ENCODE data around the gene JUN.

Gene JUN

GRCh38 chr1:58768971-58769808 is 14.7 kb downstream of the JUN start:
- H3K4me3 ChIP-seq (ENCODE audit: low read length): no peak overlapping the region
- no peak for TF ChIP-seq ZNF274 (IDR thresholded peaks at IDR 0.05; ENCODE audit: low read depth, low read length)

DNA sequence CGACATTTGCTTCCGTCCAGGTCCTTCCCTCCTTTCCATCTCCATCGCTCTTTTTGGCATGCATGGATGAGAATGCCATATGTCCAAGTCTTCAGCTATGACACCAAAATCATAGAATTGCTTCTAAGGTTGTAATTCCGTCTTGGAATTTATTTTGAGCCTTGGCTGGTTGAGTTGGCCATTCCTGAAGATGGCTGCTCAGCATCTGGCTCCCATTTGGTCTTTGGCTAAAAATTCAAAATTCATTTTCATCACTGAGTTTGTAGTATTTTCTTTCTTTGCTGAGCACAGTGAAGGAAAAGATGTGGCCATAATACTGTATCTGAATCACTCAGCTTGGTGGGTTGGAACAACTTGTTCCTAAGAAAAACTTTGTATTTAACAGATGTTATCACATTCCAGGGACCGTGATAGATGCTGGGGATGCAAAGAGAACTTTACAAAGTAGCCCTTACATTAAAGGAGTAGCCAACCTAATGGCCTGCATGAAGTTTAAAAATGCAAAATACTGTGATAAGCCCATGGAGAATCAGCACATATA is 15.6 kb downstream of the JUN start:
- no peak overlapping the region for H3K4me3 ChIP-seq (ENCODE audit: low read length)
- no peak for TF ChIP-seq ZNF274 (IDR thresholded peaks at IDR 0.05; ENCODE audit: low read depth, low read length)

- no peak overlapping the region for H3K4me3 ChIP-seq (ENCODE audit: low read length)
- TF ChIP-seq ZNF274 (IDR thresholded peaks at IDR 0.05; ENCODE audit: low read depth, low read length): no peak
These were observed 16.7 kb downstream of the JUN start for GRCh38 chr1:58767143-58767542.

DNA sequence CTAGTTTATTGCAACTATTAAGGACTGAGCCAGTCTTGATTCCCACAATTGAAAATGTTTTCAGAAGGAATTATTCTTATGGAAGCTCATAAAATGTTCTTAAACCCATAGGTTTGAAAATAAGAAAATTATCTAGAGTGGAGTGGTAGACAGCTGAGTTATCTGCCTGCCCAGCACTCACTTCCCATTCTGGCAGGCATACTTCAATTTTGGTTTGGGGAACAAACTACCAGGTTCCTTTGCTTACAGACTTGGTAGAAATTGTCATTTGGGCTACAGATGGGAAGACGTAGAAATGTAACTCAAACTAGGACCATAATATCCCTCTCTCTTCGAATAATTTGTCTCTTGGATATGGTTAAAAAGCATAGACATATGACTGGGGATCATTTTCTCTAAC is 18.4 kb downstream of the JUN start:
- no peak for TF ChIP-seq ZNF274 (IDR thresholded peaks at IDR 0.05; ENCODE audit: low read depth, low read length)
- H3K4me3 ChIP-seq (ENCODE audit: low read length): no peak overlapping the region

DNA sequence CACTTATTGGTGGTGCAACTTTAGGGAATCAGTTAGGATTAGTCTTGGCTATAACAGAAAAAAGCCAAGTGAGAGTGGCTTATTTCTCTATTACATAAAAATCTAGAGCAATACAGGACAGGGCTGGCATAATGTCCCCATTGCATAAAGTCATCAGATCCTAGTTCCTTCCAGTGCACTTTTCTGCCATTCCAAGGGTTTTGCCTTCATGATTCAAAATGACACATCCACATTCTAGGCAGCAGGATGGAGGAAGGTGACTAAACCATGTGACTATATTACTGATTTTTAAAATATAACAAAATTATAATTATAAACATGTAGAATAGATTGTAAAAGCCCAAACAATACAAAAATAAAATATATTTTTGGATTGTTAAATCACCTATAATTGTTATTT is 18.8 kb downstream of the JUN start:
- no peak for TF ChIP-seq ZNF274 (IDR thresholded peaks at IDR 0.05; ENCODE audit: low read depth, low read length)

DNA sequence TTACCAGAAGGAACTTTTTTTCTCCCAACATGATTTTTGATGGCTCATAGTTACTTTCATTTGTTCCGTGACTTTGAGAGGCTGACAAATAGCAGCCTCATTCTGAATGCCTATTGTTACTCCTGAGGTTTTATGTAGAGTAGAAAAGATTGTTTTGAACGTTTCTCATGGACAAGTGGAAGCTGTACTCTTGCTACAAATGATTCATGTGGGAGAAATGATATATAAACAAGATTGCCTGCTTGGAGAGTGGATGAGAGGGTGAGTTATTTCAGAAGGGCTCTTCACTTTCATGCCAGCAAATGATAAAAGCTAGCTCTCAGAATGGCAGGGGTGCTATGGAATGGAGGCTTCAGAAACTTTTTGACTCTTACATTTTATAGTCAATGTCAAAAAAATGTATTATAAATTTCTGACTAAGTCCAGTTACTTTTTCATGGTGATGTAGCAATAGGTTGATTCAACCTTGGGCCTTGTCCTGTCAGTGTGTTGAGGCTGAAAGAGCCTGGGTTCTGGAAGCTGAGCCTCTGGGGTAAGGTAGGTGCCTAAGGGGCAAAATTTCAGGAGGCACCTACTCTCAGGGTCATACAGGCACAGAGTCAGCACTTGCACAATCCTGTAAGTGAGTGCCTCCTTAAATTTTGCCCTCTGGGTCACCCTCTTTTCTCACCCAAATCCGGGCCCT is 19.4 kb downstream of the JUN start:
- no peak for TF ChIP-seq ZNF274 (IDR thresholded peaks at IDR 0.05; ENCODE audit: low read depth, low read length)
- H3K4me3 ChIP-seq (ENCODE audit: low read length): no peak overlapping the region

More for the DNA sequence above, 18.8 kb downstream of the JUN start:
- H3K4me3 ChIP-seq (ENCODE audit: low read length): no peak overlapping the region

DNA sequence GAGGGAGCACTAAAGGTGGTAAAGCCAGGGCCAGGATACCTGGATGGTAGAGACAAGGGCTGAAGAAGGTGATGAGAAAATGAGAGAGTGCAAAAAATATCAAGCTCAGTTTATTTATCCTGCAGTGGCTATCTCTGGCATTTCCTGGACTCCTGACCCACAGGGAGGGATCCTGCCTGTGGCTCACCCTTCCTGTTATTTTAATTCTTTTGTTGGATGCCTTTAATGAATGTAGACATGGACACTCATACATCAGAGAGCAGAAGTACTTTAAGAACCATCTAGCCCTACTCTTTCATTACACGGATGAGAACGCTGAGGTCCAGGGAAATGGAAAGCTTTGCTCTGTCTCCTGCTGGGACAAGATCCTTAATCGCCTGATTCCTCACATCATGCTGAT is 20.6 kb downstream of the JUN start:
- no peak overlapping the region for H3K4me3 ChIP-seq (ENCODE audit: low read length)

GRCh38 chr1:58762806-58763205 is 21.0 kb downstream of the JUN start:
- no peak overlapping the region for H3K4me3 ChIP-seq (ENCODE audit: low read length)
- no peak for TF ChIP-seq ZNF274 (IDR thresholded peaks at IDR 0.05; ENCODE audit: low read depth, low read length)

More for the DNA sequence above, 20.6 kb downstream of the JUN start:
- no peak for TF ChIP-seq ZNF274 (IDR thresholded peaks at IDR 0.05; ENCODE audit: low read depth, low read length)

GRCh38 chr1:58755468-58755872 is 28.4 kb downstream of the JUN start:
- no peak overlapping the region for H3K4me3 ChIP-seq (ENCODE audit: low read length)
- no peak for TF ChIP-seq ZNF274 (IDR thresholded peaks at IDR 0.05; ENCODE audit: low read depth, low read length)

GRCh38 chr1:58754683-58755467 is 29.0 kb downstream of the JUN start:
- no peak for TF ChIP-seq ZNF274 (IDR thresholded peaks at IDR 0.05; ENCODE audit: low read depth, low read length)
- H3K4me3 ChIP-seq (ENCODE audit: low read length): no peak overlapping the region

DNA sequence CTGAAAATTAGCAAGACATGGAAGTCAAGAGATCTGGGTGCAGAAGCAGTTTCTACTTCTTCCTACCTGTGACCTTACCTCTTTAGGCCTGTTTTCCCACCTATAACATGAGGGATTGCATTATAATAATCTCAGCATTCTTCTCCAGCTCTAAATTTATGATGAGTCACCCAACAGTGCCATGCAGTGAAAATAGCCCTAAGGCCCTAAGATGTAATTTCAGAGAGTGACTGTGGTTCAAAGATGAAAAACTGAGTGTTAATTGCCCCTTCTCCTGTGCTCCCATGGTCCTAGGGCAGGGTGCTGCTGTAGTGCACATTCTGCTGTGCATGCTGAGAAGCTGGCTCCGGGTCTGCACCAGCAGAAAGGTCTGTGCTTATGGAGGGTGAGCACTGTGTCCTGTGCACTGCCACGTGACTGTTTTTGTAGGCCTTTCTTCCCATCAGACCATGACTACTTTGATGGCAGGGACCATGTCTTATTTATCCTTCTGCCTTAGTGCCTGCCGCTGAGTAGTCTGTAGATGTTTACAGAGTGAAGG is 29.7 kb downstream of the JUN start:
- H3K4me3 ChIP-seq (ENCODE audit: low read length): no peak overlapping the region
- TF ChIP-seq ZNF274 (IDR thresholded peaks at IDR 0.05; ENCODE audit: low read depth, low read length): no peak

GRCh38 chr1:58753431-58753866 is 30.4 kb downstream of the JUN start:
- TF ChIP-seq ZNF274 (IDR thresholded peaks at IDR 0.05; ENCODE audit: low read depth, low read length): no peak
- no peak overlapping the region for H3K4me3 ChIP-seq (ENCODE audit: low read length)

DNA sequence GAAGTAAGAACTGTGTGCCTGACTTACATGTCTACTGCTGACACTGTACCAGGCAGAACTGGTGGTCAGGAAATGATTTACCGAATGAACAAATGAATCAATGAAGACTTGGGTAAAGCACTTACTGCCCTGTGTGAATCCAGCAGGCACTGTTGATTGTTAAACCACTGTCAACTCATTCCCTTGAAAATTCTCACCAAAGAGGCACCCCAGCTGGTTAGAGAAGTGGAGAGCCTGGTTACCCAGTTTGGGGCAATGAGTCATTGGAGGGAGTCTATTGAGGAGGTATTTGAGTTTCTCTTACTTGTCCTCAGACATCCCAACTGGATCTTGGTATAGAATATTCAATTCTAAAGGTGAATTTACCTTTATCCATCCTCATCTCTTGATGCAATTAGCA is 34.2 kb downstream of the JUN start:
- no peak for TF ChIP-seq ZNF274 (IDR thresholded peaks at IDR 0.05; ENCODE audit: low read depth, low read length)

GRCh38 chr1:58748666-58749065 is 35.2 kb downstream of the JUN start:
- TF ChIP-seq ZNF274 (IDR thresholded peaks at IDR 0.05; ENCODE audit: low read depth, low read length): no peak
- no peak overlapping the region for H3K4me3 ChIP-seq (ENCODE audit: low read length)

More for the DNA sequence above, 34.2 kb downstream of the JUN start:
- no peak overlapping the region for H3K4me3 ChIP-seq (ENCODE audit: low read length)
